MM.1S (cell line): ENCODE data around the gene DIP2C.

ENCODE experiments used
- DNase-seq: peaks from one replicate; pipeline ENCODE4 v3.0.0-alpha.2; 2015
- H2AFZ ChIP-seq: fragments of 300-600 bp; sonication (generic); 2 replicates; pipeline ENCODE4 v1.6.0; 2016; ENCODE audit warnings: antibody characterized with exemption, low read length
- H3F3A ChIP-seq: fragments of 300-600 bp; sonication (generic); 2 replicates; pipeline ENCODE4 v1.6.1; 2016; ENCODE audit warnings: mild to moderate bottlenecking, antibody characterized with exemption, low read length, moderate library complexity, mixed read lengths; ENCODE audit not compliant: insufficient read depth
- H3K27ac ChIP-seq: fragments of 300-600 bp; sonication (generic); 2 replicates; pipeline ENCODE4 v1.5.1; 2016; ENCODE audit warnings: mild to moderate bottlenecking, low read length
- H3K27me3 ChIP-seq: fragments of 300-600 bp; sonication (generic); replicated peaks from 2 replicates; pipeline ENCODE4 v1.6.0; 2016; ENCODE audit warnings: low read length; ENCODE audit not compliant: insufficient read depth
- H3K36me3 ChIP-seq: fragments of 300-600 bp; sonication (generic); replicated peaks from 2 replicates; pipeline ENCODE4 v1.6.1; 2016; ENCODE audit warnings: mild to moderate bottlenecking, low read length, mixed read lengths; ENCODE audit not compliant: insufficient read depth
- H3K4me1 ChIP-seq: fragments of 300-600 bp; sonication (generic); 2 replicates; pipeline ENCODE4 v1.6.1; 2016; ENCODE audit warnings: low read length, mixed read lengths
- H3K4me2 ChIP-seq: fragments of 300-600 bp; sonication (generic); 2 replicates; pipeline ENCODE4 v1.6.0; 2016; ENCODE audit warnings: low read depth, low read length
- H3K4me3 ChIP-seq: fragments of 300-600 bp; sonication (generic); 2 replicates; pipeline ENCODE4 v1.5.1; 2016; ENCODE audit warnings: low read length, mixed read lengths
- H3K79me2 ChIP-seq: fragments of 300-600 bp; sonication (generic); 2 replicates; pipeline ENCODE4 v1.6.1; 2016; ENCODE audit warnings: mixed run types, low read length, mixed read lengths
- H3K9ac ChIP-seq: fragments of 300-600 bp; sonication (generic); 2 replicates; pipeline ENCODE4 v1.6.1; 2016; ENCODE audit warnings: low read length, mixed read lengths
- H3K9me2 ChIP-seq: fragments of 300-600 bp; sonication (generic); replicated peaks from 2 replicates; pipeline ENCODE4 v1.6.1; 2016; ENCODE audit warnings: mild to moderate bottlenecking, low read length, mixed read lengths; ENCODE audit not compliant: insufficient read depth
- H3K9me3 ChIP-seq: fragments of 300-600 bp; sonication (generic); replicated peaks from 2 replicates; pipeline ENCODE4 v1.6.1; 2016; ENCODE audit warnings: mild to moderate bottlenecking, low read length, mixed read lengths; ENCODE audit not compliant: insufficient read depth
- H4K20me1 ChIP-seq: fragments of 300-600 bp; sonication (generic); 2 replicates; pipeline ENCODE4 v1.6.1; 2016; ENCODE audit warnings: mild to moderate bottlenecking, low read length, moderate library complexity, mixed read lengths; ENCODE audit not compliant: insufficient read depth
- CTCF ChIP-seq: fragments of 300-600 bp; sonication (generic); IDR thresholded peaks from 2 replicates; pipeline ENCODE4 v1.5.1; 2016; ENCODE audit warnings: antibody characterized with exemption, low read length, mixed read lengths
- EZH2 ChIP-seq: fragments of 300-600 bp; sonication (generic); optimal IDR thresholded peaks from 2 replicates; pipeline ENCODE3; 2017; ENCODE audit warnings: low read depth, mild to moderate bottlenecking, antibody characterized with exemption, low read length, mixed read lengths
- EZH2phosphoT487 ChIP-seq: fragments of 300-600 bp; sonication (generic); IDR thresholded peaks from 2 replicates; pipeline ENCODE4 v1.6.1; 2018; ENCODE audit warnings: antibody characterized with exemption, low read length

The DIP2C gene

GRCh38 chr10:609868-610545, 79.5 kb downstream of the DIP2C start:
- H3F3A ChIP-seq = no peaks in the 10 kb centered on the region
- H2AFZ ChIP-seq = no peak overlapping the region
- no peaks in the 10 kb centered on the region for H3K9me3 ChIP-seq
- no peak overlapping the region for H3K9ac ChIP-seq
- no peak overlapping the region for H3K4me3 ChIP-seq
- H3K9me2 ChIP-seq = no peaks in the 10 kb centered on the region
- no peak for TF ChIP-seq CTCF
- TF ChIP-seq EZH2 = no peak
- TF ChIP-seq EZH2phosphoT487 = no peak
- no peaks in the 10 kb centered on the region for H3K36me3 ChIP-seq
- H3K27ac ChIP-seq = no peak overlapping the region
- H3K4me1 ChIP-seq = no peaks in the 10 kb centered on the region
- H3K27me3 ChIP-seq = no peaks in the 10 kb centered on the region
- no peaks in the 10 kb centered on the region for H3K79me2 ChIP-seq
- no peak overlapping the region for H3K4me2 ChIP-seq
- no peak for DNase-seq
- H4K20me1 ChIP-seq = no peaks in the 10 kb centered on the region

GRCh38 chr10:609262-609658, 80.2 kb downstream of the DIP2C start:
- H3K9me3 ChIP-seq = no peaks in the 10 kb centered on the region
- no peak overlapping the region for H2AFZ ChIP-seq
- DNase-seq = no peak
- H3K4me2 ChIP-seq = no peak overlapping the region
- H3K27me3 ChIP-seq = no peaks in the 10 kb centered on the region
- no peak overlapping the region for H3K27ac ChIP-seq
- no peaks in the 10 kb centered on the region for H3K4me1 ChIP-seq
- H3K79me2 ChIP-seq = no peaks in the 10 kb centered on the region
- no peak overlapping the region for H3K4me3 ChIP-seq
- H3K9ac ChIP-seq = no peak overlapping the region
- no peaks in the 10 kb centered on the region for H4K20me1 ChIP-seq
- no peaks in the 10 kb centered on the region for H3F3A ChIP-seq
- no peaks in the 10 kb centered on the region for H3K9me2 ChIP-seq
- TF ChIP-seq CTCF (no peak), EZH2 (no peak), EZH2phosphoT487 (no peak)
- H3K36me3 ChIP-seq = no peaks in the 10 kb centered on the region

GRCh38 chr10:608331-609261, 80.9 kb downstream of the DIP2C start:
- H3F3A ChIP-seq = no peaks in the 10 kb centered on the region
- no peak overlapping the region for H3K4me3 ChIP-seq
- H4K20me1 ChIP-seq = no peaks in the 10 kb centered on the region
- H3K9me2 ChIP-seq = no peaks in the 10 kb centered on the region
- TF ChIP-seq EZH2phosphoT487 (no peak), CTCF (no peak), EZH2 (no peak)
- no peak overlapping the region for H3K4me2 ChIP-seq
- H3K9me3 ChIP-seq = no peaks in the 10 kb centered on the region
- H3K4me1 ChIP-seq = no peaks in the 10 kb centered on the region
- no peak overlapping the region for H2AFZ ChIP-seq
- no peak for DNase-seq
- H3K27ac ChIP-seq = no peak overlapping the region
- no peaks in the 10 kb centered on the region for H3K27me3 ChIP-seq
- H3K79me2 ChIP-seq = no peaks in the 10 kb centered on the region
- no peaks in the 10 kb centered on the region for H3K36me3 ChIP-seq
- H3K9ac ChIP-seq = no peak overlapping the region
